ENCODE measurements around the gene TAF5. TPM values are rescaled to one million over a fixed set of nuclear protein-coding genes. Genes with fewer than 3 reads are reported as not detected.
A peak's percentile ranks its signal among the peaks of the same experiment; 100 is the strongest.
"Not testable (repeated sequence)": the region's sequence is repeated elsewhere in the genome, so short reads cannot be mapped to it uniquely, and the experiment has no call there.

The TAF5 gene
- total RNA-seq, 1 donor from 2014 or later: 4.9 TPM

- DNase-seq (ENCODE audit: low read depth): no peak
Measured at GRCh38 chr10:103413564-103413963, 45.8 kb downstream of the TAF5 start.

GRCh38 chr10:103415581-103415980 lies 47.8 kb downstream of the TAF5 start:
- DNase-seq (ENCODE audit: low read depth): no peak

DNA sequence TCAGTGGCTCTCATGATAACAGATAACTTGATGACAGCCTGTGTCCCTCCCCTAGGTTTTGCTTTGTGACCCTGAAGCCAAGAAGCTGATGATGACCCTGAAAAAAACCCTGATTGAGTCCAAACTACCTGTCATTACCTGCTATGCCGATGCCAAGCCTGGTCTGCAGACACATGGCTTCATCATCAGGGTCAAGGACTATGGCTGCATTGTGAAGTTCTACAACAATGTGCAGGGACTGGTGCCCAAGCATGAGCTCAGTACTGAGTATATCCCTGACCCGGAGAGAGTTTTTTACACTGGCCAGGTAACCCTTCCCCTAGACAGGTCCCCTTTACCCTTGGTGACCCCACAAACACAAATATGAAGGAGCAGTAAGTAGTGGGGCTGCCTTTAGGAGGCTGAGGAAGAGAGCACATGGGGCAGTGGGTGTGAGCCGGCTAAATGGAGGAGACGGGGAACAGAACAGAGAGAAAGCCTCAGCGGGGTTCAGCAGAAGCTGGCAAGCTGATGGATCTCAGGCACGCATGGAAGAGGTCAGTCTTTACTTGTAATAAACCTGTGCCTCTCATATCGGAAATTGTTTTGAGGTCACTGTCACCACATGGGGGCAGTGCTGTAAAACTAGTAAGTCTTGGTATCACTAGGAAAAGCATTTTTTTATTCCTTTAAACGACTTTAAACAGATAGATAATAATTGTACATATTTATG lies 48.8 kb downstream of the TAF5 start:
- DNase-seq (ENCODE audit: low read depth): peak; percentile 60

GRCh38 chr10:103417148-103417469 lies 49.3 kb downstream of the TAF5 start:
- DNase-seq (ENCODE audit: low read depth): not testable (repeated sequence)

DNA sequence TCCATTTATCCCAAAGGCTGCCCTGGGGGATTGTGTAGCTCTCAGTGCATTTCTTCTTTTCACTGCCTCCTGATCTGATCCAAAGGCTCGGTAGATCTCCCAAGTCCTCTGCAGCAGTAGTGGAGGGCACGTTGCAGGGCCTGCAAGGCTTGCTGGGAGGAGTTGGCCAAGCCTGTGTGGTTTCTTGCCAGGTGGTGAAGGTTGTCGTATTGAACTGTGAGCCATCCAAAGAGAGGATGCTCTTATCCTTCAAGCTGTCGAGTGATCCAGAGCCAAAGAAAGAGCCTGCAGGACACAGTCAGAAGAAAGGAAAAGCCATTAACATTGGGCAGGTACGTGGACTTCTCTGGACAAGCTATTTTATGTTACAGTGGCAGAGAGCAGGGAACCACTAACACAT lies 49.8 kb downstream of the TAF5 start:
- no peak for DNase-seq (ENCODE audit: low read depth)

- DNase-seq (ENCODE audit: low read depth): no peak
Measured at GRCh38 chr10:103419101-103419500, 51.3 kb downstream of the TAF5 start.

- no peak for DNase-seq (ENCODE audit: low read depth)
Measured at GRCh38 chr10:103423748-103424147, 56.0 kb downstream of the TAF5 start.

GRCh38 chr10:103427866-103428265 lies 60.1 kb downstream of the TAF5 start:
- no peak for DNase-seq (ENCODE audit: low read depth)

DNA sequence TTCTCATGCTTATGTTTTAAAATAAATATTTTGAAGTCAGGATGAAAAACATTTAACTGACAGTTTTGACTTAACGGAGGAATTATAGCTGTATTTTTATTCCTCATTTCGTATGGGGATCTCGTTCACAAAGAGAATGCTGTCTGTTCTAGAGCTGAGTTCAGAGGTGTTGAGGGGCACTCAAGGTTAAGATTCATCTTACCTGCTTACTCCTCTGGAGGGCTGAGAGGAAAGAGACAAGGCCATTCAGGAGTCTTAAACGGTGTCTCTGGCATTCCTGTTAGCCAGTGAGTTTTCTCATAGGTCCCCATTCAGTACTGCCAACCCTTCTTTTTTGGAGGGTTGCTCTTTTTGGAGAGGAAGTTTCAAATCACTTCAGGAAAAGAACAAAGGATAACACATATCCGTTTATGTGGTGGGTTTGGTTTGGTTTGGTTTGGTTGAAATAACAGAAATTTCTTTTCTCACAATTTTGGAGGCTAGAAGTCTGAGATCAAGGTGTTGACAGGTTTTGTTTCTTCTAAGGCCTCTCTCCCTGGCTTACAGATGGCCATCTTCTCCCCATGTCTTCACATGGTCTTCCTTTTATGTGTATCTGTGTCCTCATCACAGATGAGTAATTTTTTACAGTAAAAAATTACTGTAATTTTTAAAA lies 61.3 kb downstream of the TAF5 start:
- DNase-seq (ENCODE audit: low read depth): no peak

DNA sequence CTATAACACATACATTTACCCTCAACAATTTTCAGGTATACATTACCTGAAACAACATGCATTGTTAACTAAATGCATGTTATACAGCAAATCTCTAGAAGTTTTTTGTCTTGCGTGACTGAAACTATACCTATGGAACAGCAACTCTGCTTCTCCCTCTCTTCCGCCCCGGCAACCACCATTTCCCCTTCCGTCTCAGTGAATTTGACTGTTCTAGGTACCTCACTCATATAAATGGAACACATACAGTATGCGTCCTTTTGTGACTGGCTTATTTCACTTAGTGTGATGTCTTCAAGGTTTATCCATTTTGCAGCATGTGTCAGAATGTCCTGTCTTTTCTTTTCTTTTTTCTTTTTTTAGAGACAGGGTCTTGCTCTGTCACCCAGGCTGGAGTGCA lies 61.9 kb downstream of the TAF5 start:
- DNase-seq (ENCODE audit: low read depth): no peak

DNA sequence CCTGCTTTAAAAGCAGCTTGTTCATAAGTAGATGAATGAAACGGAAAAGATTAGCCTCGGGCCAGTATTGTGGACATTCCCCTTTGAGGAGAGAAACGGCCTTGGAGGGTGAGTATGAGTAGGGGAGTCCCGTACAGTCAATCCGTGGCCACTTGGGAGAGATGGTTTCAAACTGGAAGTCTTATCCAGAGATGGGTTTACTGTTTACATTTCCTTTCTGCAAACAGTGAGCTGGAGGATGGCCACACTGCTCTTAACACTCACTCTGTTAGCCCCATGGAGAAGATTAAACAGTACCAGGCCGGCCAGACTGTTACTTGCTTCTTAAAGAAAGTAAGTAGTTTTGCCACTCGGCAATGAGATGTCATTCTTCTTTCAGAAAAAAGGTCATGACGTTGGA lies 64.1 kb downstream of the TAF5 start:
- DNase-seq (ENCODE audit: low read depth): no peak

DNA sequence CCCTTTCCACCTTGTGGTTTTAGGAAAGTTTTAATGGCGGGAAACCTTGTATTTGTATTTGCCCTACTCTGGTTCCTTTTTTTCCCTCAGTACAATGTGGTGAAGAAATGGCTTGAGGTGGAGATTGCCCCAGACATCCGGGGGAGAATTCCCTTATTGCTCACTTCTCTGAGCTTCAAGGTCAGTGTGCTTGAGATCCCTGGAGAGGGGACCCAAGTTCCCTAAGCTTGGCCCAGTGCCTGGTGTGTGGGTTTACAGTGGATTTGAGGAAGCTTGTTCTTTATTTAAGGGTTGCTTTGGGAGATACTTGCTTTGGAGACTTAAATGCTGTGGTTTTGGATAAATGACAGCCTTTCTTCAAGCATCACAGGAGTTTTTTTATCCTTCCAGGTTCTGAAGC lies 66.1 kb downstream of the TAF5 start:
- DNase-seq (ENCODE audit: low read depth): peak; percentile 15

Other genes with a start within 250 kb of the TAF5 start
- gene NT5C2, start 174.7 kb upstream of the TAF5 start, total RNA-seq: 120 and 137 TPM in 2 replicates
- 0.17 and 0.25 TPM in 2 replicates for gene RPEL1, start 122.1 kb upstream of the TAF5 start, total RNA-seq
- 1.8 and 5.2 TPM in 2 replicates for gene INA, start 90.8 kb upstream of the TAF5 start, total RNA-seq
- 10.7 and 16.7 TPM in 2 replicates for gene PCGF6, start 16.8 kb upstream of the TAF5 start, total RNA-seq
- 165 and 623 TPM in 2 replicates for gene ATP5MK, start 28.5 kb downstream of the TAF5 start, total RNA-seq
- 38.6 and 48.5 TPM in 2 replicates for gene PDCD11, start 28.6 kb downstream of the TAF5 start, total RNA-seq
- gene CALHM2, start 84.4 kb downstream of the TAF5 start, total RNA-seq: 0.80 and 0.87 TPM in 2 replicates
- not detected in 2 replicates for gene CALHM1, start 90.9 kb downstream of the TAF5 start, total RNA-seq
- 0.05 TPM in 1 of 2 replicates, not detected in the other for gene CALHM3, start 111.3 kb downstream of the TAF5 start, total RNA-seq
- 0.05 and 1.4 TPM in 2 replicates for gene NEURL1, start 125.7 kb downstream of the TAF5 start, total RNA-seq

Data from renal cortical epithelial cell (primary cell).